Measurements from ENCODE around the gene SH3PXD2B. TPM values are rescaled to one million over a fixed set of nuclear protein-coding genes. Genes with fewer than 3 reads are reported as not detected.

Gene SH3PXD2B
- total and polyA plus RNA-seq, 2 donors (not counting 1 experiment from before 2014, with no cell fraction given): not detected

DNA sequence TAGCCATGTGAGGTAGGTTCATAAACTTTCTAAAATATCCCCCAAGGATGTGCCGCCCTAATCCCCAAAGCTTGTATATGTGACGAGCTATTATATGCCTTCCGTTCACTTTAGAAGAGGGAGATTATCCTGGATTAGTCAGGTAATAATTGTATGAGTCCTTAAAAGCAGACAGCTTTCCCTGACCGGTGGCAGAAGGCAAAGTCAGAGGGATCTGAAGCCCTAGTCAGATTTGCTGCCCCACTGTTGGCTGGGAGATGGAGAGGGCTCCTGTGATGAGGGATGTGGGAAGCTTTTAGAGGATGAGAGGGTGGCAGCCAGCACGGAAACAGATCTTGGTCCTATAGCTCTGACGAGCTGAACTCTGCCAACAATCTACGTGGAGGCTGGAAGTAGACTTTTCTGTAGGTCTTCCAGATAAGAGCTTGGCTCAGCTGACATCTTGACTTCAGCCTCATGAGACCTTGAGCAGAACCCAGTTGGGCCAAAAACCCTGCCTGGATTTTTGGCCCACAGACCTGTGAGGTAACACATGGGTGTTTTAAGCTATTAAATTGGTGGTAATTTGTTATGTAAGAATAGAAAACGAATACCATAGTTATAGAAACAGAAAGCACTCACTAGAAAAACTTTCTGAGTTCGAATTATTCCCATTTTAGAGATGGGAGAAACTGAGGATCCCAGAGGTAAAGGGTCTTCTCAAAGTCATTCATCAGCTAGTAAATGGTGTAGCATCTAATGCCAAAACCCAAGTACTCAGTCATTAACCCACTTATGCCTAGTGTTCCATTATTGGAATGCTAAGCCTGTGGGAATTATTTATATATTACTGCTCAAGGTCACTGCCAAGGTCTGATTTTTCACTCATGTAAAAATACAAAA is 48.9 kb downstream of the SH3PXD2B start:
- no peak for ATAC-seq (ENCODE audit: low read depth)
- ChIA-PET POLR2A (no interaction called here), CTCF (no interaction called here)
- Histone ChIP-seq H3K79me2 (ENCODE audit: control insufficient read depth, insufficient read depth, low read length) (no peaks in the 10 kb centered on the region), H2AFZ (ENCODE audit: insufficient read depth, low read depth, low read length, poor library complexity, severe bottlenecking) (no peak overlapping the region), H3K4me1 (ENCODE audit: control insufficient read depth in 2 of 2, insufficient read depth in 2 of 2, low read length in 2 of 2) (no peaks in the 10 kb centered on the region), H3K9me3 (ENCODE audit: control extremely low read depth in 1 of 3, control insufficient read depth in 2 of 3, insufficient read depth in 1 of 3, low read length in 2 of 3) (peaks cover 0 to 8% (median 0%) of the 10 kb centered on the region in 3 donors), H3K4me3 (ENCODE audit: control extremely low read depth in 1 of 5, extremely low read depth in 1 of 5, insufficient read depth in 1 of 5, low read depth in 2 of 5, low read length in 4 of 5) (no peak overlapping the region), H4K20me1 (ENCODE audit: control insufficient read depth, insufficient read depth, low read length, poor library complexity, severe bottlenecking) (no peaks in the 10 kb centered on the region), H3K4me2 (replicated peaks; ENCODE audit: low read depth, low read length, poor library complexity, severe bottlenecking) (no peak overlapping the region), H3K27me3 (replicated peaks in 1 of 4; ENCODE audit: control extremely low read depth in 1 of 4, control insufficient read depth in 3 of 4, insufficient read depth in 4 of 4, low read length in 3 of 4) (peaks cover 0 to 6% (median 0%) of the 10 kb centered on the region in 4 experiments), H3K36me3 (replicated peaks in 1 of 2; ENCODE audit: control extremely low read depth in 1 of 2, control insufficient read depth in 1 of 2, extremely low read depth in 1 of 2, insufficient read depth in 2 of 2, low read length in 1 of 2) (no peaks in the 10 kb centered on the region), H3K9ac (ENCODE audit: low read length) (no peak overlapping the region), H3K27ac (ENCODE audit: low read length in 2 of 2) (no peak overlapping the region)
- Mint-ChIP-seq H3K4me1 (no peaks in the 10 kb centered on the region), H3K27ac (no peak overlapping the region), H3K9me3 (ENCODE audit: insufficient read depth) (peaks cover 3% of the 10 kb centered on the region), H3K4me3 (no peak overlapping the region), H3K27me3 (peaks cover 16% of the 10 kb centered on the region)
- TF ChIP-seq CTCF (IDR thresholded peaks at IDR 0.05): no peak
- no peak for TF ChIP-seq EZH2 (IDR thresholded peaks at IDR 0.05; ENCODE audit: borderline replicate concordance, insufficient read depth, low read depth, low read length, poor library complexity, severe bottlenecking)
- intact Hi-C loops (cut with micrococcal nuclease): no loop called here
- 85% methylated on average over 6 of the region's 9 CpGs for WGBS (ENCODE audit: insufficient coverage)
- DNase-seq: no peak

- TF ChIP-seq CTCF (IDR thresholded peaks at IDR 0.05) (no peak), EZH2 (IDR thresholded peaks at IDR 0.05; ENCODE audit: borderline replicate concordance, insufficient read depth, low read depth, low read length, poor library complexity, severe bottlenecking) (no peak)
- Histone ChIP-seq H3K4me2 (replicated peaks; ENCODE audit: low read depth, low read length, poor library complexity, severe bottlenecking) (no peak overlapping the region), H3K4me3 (ENCODE audit: control extremely low read depth in 1 of 5, extremely low read depth in 1 of 5, insufficient read depth in 1 of 5, low read depth in 2 of 5, low read length in 4 of 5) (no peak overlapping the region), H3K9me3 (ENCODE audit: control extremely low read depth in 1 of 3, control insufficient read depth in 2 of 3, insufficient read depth in 1 of 3, low read length in 2 of 3) (peaks cover 0 to 7% (median 0%) of the 10 kb centered on the region in 3 donors), H3K27ac (ENCODE audit: low read length in 2 of 2) (no peak overlapping the region), H3K36me3 (replicated peaks in 1 of 2; ENCODE audit: control extremely low read depth in 1 of 2, control insufficient read depth in 1 of 2, extremely low read depth in 1 of 2, insufficient read depth in 2 of 2, low read length in 1 of 2) (no peaks in the 10 kb centered on the region), H3K79me2 (ENCODE audit: control insufficient read depth, insufficient read depth, low read length) (no peaks in the 10 kb centered on the region), H3K4me1 (ENCODE audit: control insufficient read depth in 2 of 2, insufficient read depth in 2 of 2, low read length in 2 of 2) (no peaks in the 10 kb centered on the region), H3K27me3 (replicated peaks in 1 of 4; ENCODE audit: control extremely low read depth in 1 of 4, control insufficient read depth in 3 of 4, insufficient read depth in 4 of 4, low read length in 3 of 4) (peaks cover 0 to 6% (median 0%) of the 10 kb centered on the region in 4 experiments), H2AFZ (ENCODE audit: insufficient read depth, low read depth, low read length, poor library complexity, severe bottlenecking) (no peak overlapping the region), H3K9ac (ENCODE audit: low read length) (no peak overlapping the region), H4K20me1 (ENCODE audit: control insufficient read depth, insufficient read depth, low read length, poor library complexity, severe bottlenecking) (no peaks in the 10 kb centered on the region)
- Mint-ChIP-seq H3K27me3 (peaks cover 18% of the 10 kb centered on the region), H3K27ac (no peak overlapping the region), H3K4me1 (no peaks in the 10 kb centered on the region), H3K9me3 (ENCODE audit: insufficient read depth) (no peaks in the 10 kb centered on the region), H3K4me3 (no peak overlapping the region)
- ChIA-PET POLR2A (no interaction called here), CTCF (no interaction called here)
- ATAC-seq (ENCODE audit: low read depth): no peak
- DNase-seq: no peak
- intact Hi-C loops (cut with micrococcal nuclease): no loop called here
- WGBS (ENCODE audit: insufficient coverage): 90% methylated on average over 3 of the region's 4 CpGs
These were observed 49.6 kb downstream of the SH3PXD2B start for GRCh38 chr5:172404746-172405145.

Data from B cell (primary cell).